Transverse colon (tissue), 4 donors: ENCODE measurements around the gene ZBTB20. TPM values are rescaled to one million over a fixed set of nuclear protein-coding genes. Genes with fewer than 3 reads are reported as not detected.

Experiments used
- DNase-seq: peaks from one replicate; pipeline ENCODE4 v3.0.0-alpha.2; 2019
- H3K27ac ChIP-seq, 4 donors: fragments of 200-600 bp; sonication (generic); 2 replicates each; pipeline ENCODE4 v1.5.1; 2016 to 2018; ENCODE audit warnings: inconsistent platforms in 4 of 4
- H3K27me3 ChIP-seq: fragments of 200-600 bp; sonication (generic); 2 replicates; pipeline ENCODE4 v1.5.1; 2017; ENCODE audit warnings: inconsistent platforms
- H3K36me3 ChIP-seq, 4 donors: fragments of 200-600 bp; sonication (generic); 2 replicates each; pipeline ENCODE4 v1.5.1; 2017 to 2019; ENCODE audit warnings: inconsistent platforms in 4 of 4
- H3K4me1 ChIP-seq, 4 donors: fragments of 200-600 bp; sonication (generic); 2 replicates each; pipeline ENCODE4 v1.5.1; 2017 to 2020; ENCODE audit warnings: inconsistent platforms in 4 of 4
- H3K4me3 ChIP-seq, 4 donors: fragments of 200-600 bp; sonication (generic); 1 replicate in 1 of 4; 2 replicates in 3 of 4; pipeline versions ENCODE4 v1.5.1 to v1.6.1; 2017 to 2019; ENCODE audit warnings: inconsistent platforms in 4 of 4
- H3K9me3 ChIP-seq, 2 donors: fragments of 200-600 bp; sonication (generic); 2 replicates each; pipeline ENCODE4 v1.5.1; 2017 to 2019; ENCODE audit warnings: inconsistent platforms in 2 of 2
- CTCF ChIP-seq, 5 experiments: fragments of 200-600 bp in 3 of 5; fragments of 450-650 bp in 2 of 5; sonication (generic) in 3 of 5; IDR thresholded peaks; 1 replicate in 2 of 5; 2 replicates in 3 of 5; pipeline ENCODE4 v1.5.1; 2016 to 2017; ENCODE audit warnings: antibody characterized with exemption in 5 of 5, inconsistent platforms in 3 of 5, mild to moderate bottlenecking in 2 of 5, moderate library complexity in 1 of 5
- EP300 ChIP-seq: sonication (generic); formaldehyde crosslinking; IDR thresholded peaks from one replicate; pipeline ENCODE4 v1.6.1; 2017; ENCODE audit warnings: antibody characterized with exemption, low read depth
- POLR2A ChIP-seq: fragments of 450-650 bp; IDR thresholded peaks from one replicate; pipeline ENCODE4 v1.6.1; 2016; ENCODE audit warnings: antibody characterized with exemption, mild to moderate bottlenecking, moderate library complexity
- POLR2AphosphoS5 ChIP-seq, 3 donors: sonication (generic); formaldehyde crosslinking; IDR thresholded peaks; one replicate each; pipeline ENCODE4 v1.6.1; 2016; ENCODE audit warnings: antibody characterized with exemption in 3 of 3
- WGBS, 2 donors: methylation state at CpG; one replicate each; pipeline ENCODE4 v1.1.5; 2018; ENCODE audit warnings: low coverage in 1 of 2; 5-methylcytosine and 5-hydroxymethylcytosine counted together
- in situ Hi-C, 4 donors: fragments of 200-750 bp; cut with MboI; loops; one replicate each; pipeline versions ENCODE4 v1.15.0 to v1.15.1; 2017; ENCODE audit warnings: low sequenced_read_pairs in 3 of 4, low pct_ligation_motif_present in 1 of 4, low pct_unique_long_range_greater_than_20kb in 1 of 4
- intact Hi-C: fragments of 100-400 bp; cut with DNase I; formaldehyde crosslinking; loops from one replicate; pipeline ENCODE4 v1.15.1; 2023; ENCODE audit warnings: low total_unique reads
- total RNA-seq, 4 donors: library from RNA; depleted of rRNA; stranded (reverse); fragments of >200 nt; gene quantifications; one replicate each; pipeline ENCODE4 v1.1.0, GENCODE V29; 2016

Gene ZBTB20
- total RNA-seq, 4 donors from 2014 or later: 44.6 to 50.5 (median 46.4) TPM

- intact Hi-C loops: no loop called here
- in situ Hi-C loops: no loop called here
- H3K9me3 ChIP-seq: no peaks in the 10 kb centered on the region
- no peaks in the 10 kb centered on the region for H3K27me3 ChIP-seq
- H3K36me3 ChIP-seq: no peaks in the 10 kb centered on the region
- TF ChIP-seq EP300: no peak
- no peak for TF ChIP-seq CTCF (IDR thresholded peaks at IDR 0.05)
- no peak for TF ChIP-seq POLR2AphosphoS5 (IDR thresholded peaks at IDR 0.05)
- TF ChIP-seq POLR2A: no peak
- no peak overlapping the region for H3K4me3 ChIP-seq
- 82 to 86% methylated on average over 4 to 5 of the region's 5 CpGs for WGBS, 2 donors
- H3K4me1 ChIP-seq: no peaks in the 10 kb centered on the region
- H3K27ac ChIP-seq: no peak overlapping the region
- DNase-seq: no peak
Observed at GRCh38 chr3:115108614-115109013, 38.5 kb downstream of the ZBTB20 start.

GRCh38 chr3:115102046-115102445, 45.0 kb downstream of the ZBTB20 start:
- in situ Hi-C loops (no loop called here), intact Hi-C loops (no loop called here)
- H3K4me3 ChIP-seq: no peak overlapping the region
- H3K27ac ChIP-seq: no peak overlapping the region
- H3K27me3 ChIP-seq: no peaks in the 10 kb centered on the region
- no peak for DNase-seq
- TF ChIP-seq EP300 (no peak), CTCF (IDR thresholded peaks at IDR 0.05) (no peak), POLR2AphosphoS5 (IDR thresholded peaks at IDR 0.05) (no peak)
- 90 to 96% methylated on average over 2 of the region's 2 CpGs for WGBS, 2 donors
- no peaks in the 10 kb centered on the region for H3K9me3 ChIP-seq
- peaks cover 3 to 38% (median 18%) of the 10 kb centered on the region in 4 donors for H3K4me1 ChIP-seq
- H3K36me3 ChIP-seq: no peaks in the 10 kb centered on the region

GRCh38 chr3:115100806-115101205, 46.3 kb downstream of the ZBTB20 start:
- WGBS, 2 donors: 19 to 41% methylated on average over 2 of the region's 2 CpGs
- TF ChIP-seq CTCF (IDR thresholded peaks at IDR 0.05): no peak
- TF ChIP-seq POLR2AphosphoS5 (IDR thresholded peaks at IDR 0.05): no peak
- no peak for TF ChIP-seq EP300
- no peak for TF ChIP-seq POLR2A
- intact Hi-C loops (no loop called here), in situ Hi-C loops (no loop called here)
- Histone ChIP-seq H3K4me1 (peaks cover 3 to 41% (median 21%) of the 10 kb centered on the region in 4 donors), H3K27me3 (no peaks in the 10 kb centered on the region), H3K9me3 (no peaks in the 10 kb centered on the region), H3K27ac (peak overlapping the region; percentile 71 to 83 (median 77)), H3K4me3 (peak overlapping the region in 3 of 4 donors; percentile 24 to 51 (median 30)), H3K36me3 (no peaks in the 10 kb centered on the region)
- DNase-seq: no peak

- in situ Hi-C loops: loop anchor here in 1 of 4 donors (25.0 kb wide), 1 partner anchor 263 kb away; no protein-coding TSS in a partner anchor
- WGBS, 2 donors: 0 to 4% methylated on average over 4 to 5 of the region's 5 CpGs
- H3K4me1 ChIP-seq: peaks cover 3 to 41% (median 21%) of the 10 kb centered on the region in 4 donors
- no peaks in the 10 kb centered on the region for H3K36me3 ChIP-seq
- H3K27me3 ChIP-seq: no peaks in the 10 kb centered on the region
- intact Hi-C loops: no loop called here
- DNase-seq: no peak
- no peaks in the 10 kb centered on the region for H3K9me3 ChIP-seq
- H3K27ac ChIP-seq: peak overlapping the region; percentile 71 to 83 (median 77)
- peak overlapping the region in 3 of 4 donors; percentile 24 to 51 (median 30) for H3K4me3 ChIP-seq
- TF ChIP-seq EP300 (no peak), CTCF (IDR thresholded peaks at IDR 0.05) (no peak), POLR2A (no peak), POLR2AphosphoS5 (IDR thresholded peaks at IDR 0.05) (peak in 2 of 3 donors; percentile 24 to 29)
Observed at GRCh38 chr3:115099986-115100571, 47.0 kb downstream of the ZBTB20 start.
